Muscle of leg (tissue), 11 donors: Measurements from ENCODE around the gene TBC1D16. TPM values are rescaled to one million over a fixed set of nuclear protein-coding genes. Genes with fewer than 3 reads are reported as not detected.
"Not testable (repeated sequence)": the region's sequence is repeated elsewhere in the genome, so short reads cannot be mapped to it uniquely, and the experiment has no call there.

Experiments
- DNase-seq: peaks from one replicate; pipeline ENCODE4 v3.0.0; 2013
- H3K27ac ChIP-seq: one replicate; pipeline ENCODE4 v1.5.1; 2013; ENCODE audit warnings: mild to moderate bottlenecking, low read length, control low read depth
- H3K27me3 ChIP-seq: one replicate; pipeline ENCODE4 v1.6.1; 2013; ENCODE audit warnings: low read length; ENCODE audit not compliant: control insufficient read depth, insufficient read depth
- H3K36me3 ChIP-seq: one replicate; pipeline ENCODE4 v1.6.1; 2013; ENCODE audit warnings: low read length; ENCODE audit not compliant: control insufficient read depth, insufficient read depth
- H3K4me1 ChIP-seq: one replicate; pipeline ENCODE4 v1.6.1; 2013; ENCODE audit warnings: low read length; ENCODE audit not compliant: control insufficient read depth, insufficient read depth
- H3K4me3 ChIP-seq: one replicate; pipeline ENCODE4 v1.5.1; 2013; ENCODE audit warnings: low read length, control low read depth
- H3K9me3 ChIP-seq: replicated peaks from 2 replicates; pipeline ENCODE4 v1.6.1; 2013; ENCODE audit warnings: low read depth, low read length; ENCODE audit not compliant: control insufficient read depth
- WGBS: methylation state at CpG from one replicate; pipeline ENCODE4 v1.1.5; 2013; ENCODE audit warnings: missing lambda C conversion rate; ENCODE audit not compliant: insufficient coverage; 5-methylcytosine and 5-hydroxymethylcytosine counted together
- polyA plus RNA-seq, 8 donors: library from polyadenylated mRNA; unstranded; fragments of 120-200 nt; gene quantifications; one replicate each; pipeline versions ENCODE4 v1.2.1 to v1.2.3, GENCODE V29; 2013; ENCODE audit warnings: inconsistent platforms in 1 of 8, low replicate concordance in 1 of 8; ENCODE audit not compliant: insufficient read length in 8 of 8, insufficient read depth in 1 of 8
- total RNA-seq: library from RNA; stranded (reverse); fragments of 120-200 nt; gene quantifications from one replicate; pipeline ENCODE4 v1.2.4, GENCODE V29; 2013

TBC1D16 gene
- total and polyA plus RNA-seq, 9 donors, result 22.6 to 43.8 (median 34.1) TPM

- H3K4me1 ChIP-seq, result peaks cover 19% of the 10 kb centered on the region
- peaks cover 26% of the 10 kb centered on the region for H3K36me3 ChIP-seq
- no peak for DNase-seq
- H3K27me3 ChIP-seq, result no peaks in the 10 kb centered on the region
- 85% methylated on average over 16 of the region's 20 CpGs for WGBS
- H3K9me3 ChIP-seq, result no peaks in the 10 kb centered on the region
- H3K4me3 ChIP-seq, result no peak overlapping the region
- H3K27ac ChIP-seq, result no peak overlapping the region
Measured at GRCh38 chr17:79975498-79976134, 60.1 kb downstream of the TBC1D16 start.

- Histone ChIP-seq H3K36me3 (peaks cover 26% of the 10 kb centered on the region), H3K4me1 (peaks cover 19% of the 10 kb centered on the region), H3K4me3 (no peak overlapping the region), H3K27me3 (no peaks in the 10 kb centered on the region), H3K9me3 (no peaks in the 10 kb centered on the region), H3K27ac (no peak overlapping the region)
- 75% methylated on average over 17 of the region's 23 CpGs for WGBS
- DNase-seq, result no peak
Measured at GRCh38 chr17:79974566-79975497, 60.8 kb downstream of the TBC1D16 start.

- Histone ChIP-seq H3K4me1 (peaks cover 7% of the 10 kb centered on the region), H3K4me3 (no peak overlapping the region), H3K36me3 (peaks cover 20% of the 10 kb centered on the region), H3K27ac (no peak overlapping the region), H3K27me3 (no peaks in the 10 kb centered on the region), H3K9me3 (no peaks in the 10 kb centered on the region)
- no peak for DNase-seq
- WGBS, result 93% methylated on average over 9 of the region's 9 CpGs
Measured at GRCh38 chr17:79971651-79972050, 64.0 kb downstream of the TBC1D16 start.

GRCh38 chr17:79970576-79971068, 65.0 kb downstream of the TBC1D16 start:
- H3K27ac ChIP-seq, result no peak overlapping the region
- H3K36me3 ChIP-seq, result peaks cover 14% of the 10 kb centered on the region
- WGBS, result 70% methylated on average over 4 of the region's 10 CpGs
- no peaks in the 10 kb centered on the region for H3K9me3 ChIP-seq
- no peak for DNase-seq
- H3K4me3 ChIP-seq, result no peak overlapping the region
- H3K27me3 ChIP-seq, result no peaks in the 10 kb centered on the region
- peaks cover 13% of the 10 kb centered on the region for H3K4me1 ChIP-seq

- no peak overlapping the region for H3K4me3 ChIP-seq
- no peak for DNase-seq
- peaks cover 14% of the 10 kb centered on the region for H3K36me3 ChIP-seq
- peaks cover 17% of the 10 kb centered on the region for H3K4me1 ChIP-seq
- no peaks in the 10 kb centered on the region for H3K9me3 ChIP-seq
- no peak overlapping the region for H3K27ac ChIP-seq
- no peaks in the 10 kb centered on the region for H3K27me3 ChIP-seq
- WGBS, result 69% methylated on average over 5 of the region's 7 CpGs
Measured at GRCh38 chr17:79969906-79970305, 65.8 kb downstream of the TBC1D16 start.

- 100% methylated on average over 2 of the region's 5 CpGs for WGBS
- no peak for DNase-seq
- peaks cover 14% of the 10 kb centered on the region for H3K36me3 ChIP-seq
Measured at GRCh38 chr17:79968116-79968515, 67.6 kb downstream of the TBC1D16 start.

GRCh38 chr17:79966681-79967080, 69.0 kb downstream of the TBC1D16 start:
- Histone ChIP-seq H3K36me3 (peaks cover 6% of the 10 kb centered on the region), H3K4me3 (no peak overlapping the region), H3K27me3 (no peaks in the 10 kb centered on the region), H3K4me1 (peaks cover 10% of the 10 kb centered on the region), H3K27ac (peak overlapping the region; percentile 55), H3K9me3 (no peaks in the 10 kb centered on the region)
- WGBS, result no CpG with 5 or more reads among the region's 3 CpGs
- DNase-seq, result no peak

More at GRCh38 chr17:79968116-79968515, 67.6 kb downstream of the TBC1D16 start:
- Histone ChIP-seq H3K9me3 (no peaks in the 10 kb centered on the region), H3K4me3 (no peak overlapping the region), H3K4me1 (peaks cover 10% of the 10 kb centered on the region), H3K27ac (no peak overlapping the region), H3K27me3 (no peaks in the 10 kb centered on the region)

- WGBS, result 73% methylated on average over 3 of the region's 6 CpGs
- Histone ChIP-seq H3K27me3 (no peaks in the 10 kb centered on the region), H3K9me3 (no peaks in the 10 kb centered on the region), H3K4me3 (no peak overlapping the region), H3K4me1 (peaks cover 10% of the 10 kb centered on the region), H3K36me3 (no peaks in the 10 kb centered on the region), H3K27ac (peak overlapping the region; percentile 55)
- peak; percentile 79 for DNase-seq
Measured at GRCh38 chr17:79965806-79966205, 69.9 kb downstream of the TBC1D16 start.

- not testable (repeated sequence) for H3K27ac ChIP-seq, H3K36me3 ChIP-seq, H3K4me3 ChIP-seq, H3K27me3 ChIP-seq, H3K9me3 ChIP-seq, DNase-seq
- no CpG with 5 or more reads among the region's 6 CpGs for WGBS
- H3K4me1 ChIP-seq, result peaks cover 10% of the 10 kb centered on the region
Measured at GRCh38 chr17:79962467-79962866, 73.2 kb downstream of the TBC1D16 start.

GRCh38 chr17:79961567-79961966, 74.1 kb downstream of the TBC1D16 start:
- not testable (repeated sequence) for H3K36me3 ChIP-seq, H3K9me3 ChIP-seq, DNase-seq, H3K27ac ChIP-seq, H3K27me3 ChIP-seq, H3K4me3 ChIP-seq
- 85% methylated on average over 2 of the region's 9 CpGs for WGBS
- H3K4me1 ChIP-seq, result peaks cover 10% of the 10 kb centered on the region
